ENCODE measurements around the gene SIAH3. TPM values are rescaled to one million over a fixed set of nuclear protein-coding genes. Genes with fewer than 3 reads are reported as not detected.
A peak's percentile ranks its signal among the peaks of the same experiment; 100 is the strongest.

The SIAH3 gene
- total and polyA plus RNA-seq, 2 experiments from 2014 or later: 0.13 to 0.17 TPM

DNA sequence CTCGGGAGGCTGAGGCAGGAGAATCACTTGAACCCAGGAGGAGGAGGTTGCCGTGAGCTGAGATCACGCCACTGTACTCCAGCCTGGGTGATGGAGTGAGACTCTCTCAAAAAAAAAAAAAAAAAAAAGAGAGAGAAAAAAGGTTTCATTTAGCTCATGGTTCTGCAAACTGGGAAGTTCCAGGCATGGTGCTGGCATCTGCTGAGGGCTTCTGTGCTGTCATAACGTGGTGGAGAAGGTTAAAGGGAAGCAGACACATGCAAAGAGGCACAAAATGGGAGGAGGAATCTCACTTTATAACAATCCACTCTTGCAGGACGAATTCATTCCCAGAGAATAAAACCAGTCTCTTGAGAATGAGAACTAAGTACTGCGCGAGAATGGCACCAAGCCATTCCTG, 34.9 kb upstream of the SIAH3 start:
- no peak for TF ChIP-seq ZNF331 (CRISPR knock-in tag; IDR thresholded peaks at IDR 0.05; ENCODE audit: low read depth)
- TF ChIP-seq POLR2AphosphoS5 (IDR thresholded peaks at IDR 0.05; ENCODE audit: low read depth): no peak
- no peak for TF ChIP-seq NANOG (IDR thresholded peaks at IDR 0.05; ENCODE audit: borderline replicate concordance)
- TF ChIP-seq, protein P1, sequence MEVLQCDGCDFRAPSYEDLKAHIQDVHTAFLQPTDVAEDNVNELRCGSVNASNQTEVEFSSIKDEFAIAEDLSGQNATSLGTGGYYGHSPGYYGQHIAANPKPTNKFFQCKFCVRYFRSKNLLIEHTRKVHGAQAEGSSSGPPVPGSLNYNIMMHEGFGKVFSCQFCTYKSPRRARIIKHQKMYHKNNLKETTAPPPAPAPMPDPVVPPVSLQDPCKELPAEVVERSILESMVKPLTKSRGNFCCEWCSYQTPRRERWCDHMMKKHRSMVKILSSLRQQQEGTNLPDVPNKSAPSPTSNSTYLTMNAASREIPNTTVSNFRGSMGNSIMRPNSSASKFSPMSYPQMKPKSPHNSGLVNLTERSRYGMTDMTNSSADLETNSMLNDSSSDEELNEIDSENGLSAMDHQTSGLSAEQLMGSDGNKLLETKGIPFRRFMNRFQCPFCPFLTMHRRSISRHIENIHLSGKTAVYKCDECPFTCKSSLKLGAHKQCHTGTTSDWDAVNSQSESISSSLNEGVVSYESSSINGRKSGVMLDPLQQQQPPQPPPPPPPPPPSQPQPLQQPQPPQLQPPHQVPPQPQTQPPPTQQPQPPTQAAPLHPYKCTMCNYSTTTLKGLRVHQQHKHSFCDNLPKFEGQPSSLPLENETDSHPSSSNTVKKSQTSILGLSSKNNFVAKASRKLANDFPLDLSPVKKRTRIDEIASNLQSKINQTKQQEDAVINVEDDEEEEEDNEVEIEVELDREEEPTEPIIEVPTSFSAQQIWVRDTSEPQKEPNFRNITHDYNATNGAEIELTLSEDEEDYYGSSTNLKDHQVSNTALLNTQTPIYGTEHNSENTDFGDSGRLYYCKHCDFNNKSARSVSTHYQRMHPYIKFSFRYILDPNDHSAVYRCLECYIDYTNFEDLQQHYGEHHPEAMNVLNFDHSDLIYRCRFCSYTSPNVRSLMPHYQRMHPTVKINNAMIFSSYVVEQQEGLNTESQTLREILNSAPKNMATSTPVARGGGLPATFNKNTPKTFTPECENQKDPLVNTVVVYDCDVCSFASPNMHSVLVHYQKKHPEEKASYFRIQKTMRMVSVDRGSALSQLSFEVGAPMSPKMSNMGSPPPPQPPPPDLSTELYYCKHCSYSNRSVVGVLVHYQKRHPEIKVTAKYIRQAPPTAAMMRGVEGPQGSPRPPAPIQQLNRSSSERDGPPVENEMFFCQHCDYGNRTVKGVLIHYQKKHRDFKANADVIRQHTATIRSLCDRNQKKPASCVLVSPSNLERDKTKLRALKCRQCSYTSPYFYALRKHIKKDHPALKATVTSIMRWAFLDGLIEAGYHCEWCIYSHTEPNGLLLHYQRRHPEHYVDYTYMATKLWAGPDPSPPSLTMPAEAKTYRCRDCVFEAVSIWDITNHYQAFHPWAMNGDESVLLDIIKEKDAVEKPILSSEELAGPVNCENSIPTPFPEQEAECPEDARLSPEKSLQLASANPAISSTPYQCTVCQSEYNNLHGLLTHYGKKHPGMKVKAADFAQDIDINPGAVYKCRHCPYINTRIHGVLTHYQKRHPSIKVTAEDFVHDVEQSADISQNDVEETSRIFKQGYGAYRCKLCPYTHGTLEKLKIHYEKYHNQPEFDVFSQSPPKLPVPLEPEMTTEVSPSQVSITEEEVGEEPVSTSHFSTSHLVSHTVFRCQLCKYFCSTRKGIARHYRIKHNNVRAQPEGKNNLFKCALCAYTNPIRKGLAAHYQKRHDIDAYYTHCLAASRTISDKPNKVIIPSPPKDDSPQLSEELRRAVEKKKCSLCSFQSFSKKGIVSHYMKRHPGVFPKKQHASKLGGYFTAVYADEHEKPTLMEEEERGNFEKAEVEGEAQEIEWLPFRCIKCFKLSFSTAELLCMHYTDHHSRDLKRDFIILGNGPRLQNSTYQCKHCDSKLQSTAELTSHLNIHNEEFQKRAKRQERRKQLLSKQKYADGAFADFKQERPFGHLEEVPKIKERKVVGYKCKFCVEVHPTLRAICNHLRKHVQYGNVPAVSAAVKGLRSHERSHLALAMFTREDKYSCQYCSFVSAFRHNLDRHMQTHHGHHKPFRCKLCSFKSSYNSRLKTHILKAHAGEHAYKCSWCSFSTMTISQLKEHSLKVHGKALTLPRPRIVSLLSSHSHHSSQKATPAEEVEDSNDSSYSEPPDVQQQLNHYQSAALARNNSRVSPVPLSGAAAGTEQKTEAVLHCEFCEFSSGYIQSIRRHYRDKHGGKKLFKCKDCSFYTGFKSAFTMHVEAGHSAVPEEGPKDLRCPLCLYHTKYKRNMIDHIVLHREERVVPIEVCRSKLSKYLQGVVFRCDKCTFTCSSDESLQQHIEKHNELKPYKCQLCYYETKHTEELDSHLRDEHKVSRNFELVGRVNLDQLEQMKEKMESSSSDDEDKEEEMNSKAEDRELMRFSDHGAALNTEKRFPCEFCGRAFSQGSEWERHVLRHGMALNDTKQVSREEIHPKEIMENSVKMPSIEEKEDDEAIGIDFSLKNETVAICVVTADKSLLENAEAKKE (CRISPR knock-in tag; IDR thresholded peaks at IDR 0.05): no peak
- TF ChIP-seq EZH2 (IDR thresholded peaks at IDR 0.05; ENCODE audit: low read depth, unreplicated experiment): no peak
- TF ChIP-seq ZNF114 (CRISPR knock-in tag; IDR thresholded peaks at IDR 0.05): no peak
- TF ChIP-seq, protein P2, sequence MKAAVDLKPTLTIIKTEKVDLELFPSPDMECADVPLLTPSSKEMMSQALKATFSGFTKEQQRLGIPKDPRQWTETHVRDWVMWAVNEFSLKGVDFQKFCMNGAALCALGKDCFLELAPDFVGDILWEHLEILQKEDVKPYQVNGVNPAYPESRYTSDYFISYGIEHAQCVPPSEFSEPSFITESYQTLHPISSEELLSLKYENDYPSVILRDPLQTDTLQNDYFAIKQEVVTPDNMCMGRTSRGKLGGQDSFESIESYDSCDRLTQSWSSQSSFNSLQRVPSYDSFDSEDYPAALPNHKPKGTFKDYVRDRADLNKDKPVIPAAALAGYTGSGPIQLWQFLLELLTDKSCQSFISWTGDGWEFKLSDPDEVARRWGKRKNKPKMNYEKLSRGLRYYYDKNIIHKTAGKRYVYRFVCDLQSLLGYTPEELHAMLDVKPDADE (IDR thresholded peaks at IDR 0.05): no peak
- TF ChIP-seq, protein P3, sequence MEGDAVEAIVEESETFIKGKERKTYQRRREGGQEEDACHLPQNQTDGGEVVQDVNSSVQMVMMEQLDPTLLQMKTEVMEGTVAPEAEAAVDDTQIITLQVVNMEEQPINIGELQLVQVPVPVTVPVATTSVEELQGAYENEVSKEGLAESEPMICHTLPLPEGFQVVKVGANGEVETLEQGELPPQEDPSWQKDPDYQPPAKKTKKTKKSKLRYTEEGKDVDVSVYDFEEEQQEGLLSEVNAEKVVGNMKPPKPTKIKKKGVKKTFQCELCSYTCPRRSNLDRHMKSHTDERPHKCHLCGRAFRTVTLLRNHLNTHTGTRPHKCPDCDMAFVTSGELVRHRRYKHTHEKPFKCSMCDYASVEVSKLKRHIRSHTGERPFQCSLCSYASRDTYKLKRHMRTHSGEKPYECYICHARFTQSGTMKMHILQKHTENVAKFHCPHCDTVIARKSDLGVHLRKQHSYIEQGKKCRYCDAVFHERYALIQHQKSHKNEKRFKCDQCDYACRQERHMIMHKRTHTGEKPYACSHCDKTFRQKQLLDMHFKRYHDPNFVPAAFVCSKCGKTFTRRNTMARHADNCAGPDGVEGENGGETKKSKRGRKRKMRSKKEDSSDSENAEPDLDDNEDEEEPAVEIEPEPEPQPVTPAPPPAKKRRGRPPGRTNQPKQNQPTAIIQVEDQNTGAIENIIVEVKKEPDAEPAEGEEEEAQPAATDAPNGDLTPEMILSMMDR (conservative IDR thresholded peaks at IDR 0.05; ENCODE audit: low read depth in 2 of 2): no peak
- TF ChIP-seq, protein P4, sequence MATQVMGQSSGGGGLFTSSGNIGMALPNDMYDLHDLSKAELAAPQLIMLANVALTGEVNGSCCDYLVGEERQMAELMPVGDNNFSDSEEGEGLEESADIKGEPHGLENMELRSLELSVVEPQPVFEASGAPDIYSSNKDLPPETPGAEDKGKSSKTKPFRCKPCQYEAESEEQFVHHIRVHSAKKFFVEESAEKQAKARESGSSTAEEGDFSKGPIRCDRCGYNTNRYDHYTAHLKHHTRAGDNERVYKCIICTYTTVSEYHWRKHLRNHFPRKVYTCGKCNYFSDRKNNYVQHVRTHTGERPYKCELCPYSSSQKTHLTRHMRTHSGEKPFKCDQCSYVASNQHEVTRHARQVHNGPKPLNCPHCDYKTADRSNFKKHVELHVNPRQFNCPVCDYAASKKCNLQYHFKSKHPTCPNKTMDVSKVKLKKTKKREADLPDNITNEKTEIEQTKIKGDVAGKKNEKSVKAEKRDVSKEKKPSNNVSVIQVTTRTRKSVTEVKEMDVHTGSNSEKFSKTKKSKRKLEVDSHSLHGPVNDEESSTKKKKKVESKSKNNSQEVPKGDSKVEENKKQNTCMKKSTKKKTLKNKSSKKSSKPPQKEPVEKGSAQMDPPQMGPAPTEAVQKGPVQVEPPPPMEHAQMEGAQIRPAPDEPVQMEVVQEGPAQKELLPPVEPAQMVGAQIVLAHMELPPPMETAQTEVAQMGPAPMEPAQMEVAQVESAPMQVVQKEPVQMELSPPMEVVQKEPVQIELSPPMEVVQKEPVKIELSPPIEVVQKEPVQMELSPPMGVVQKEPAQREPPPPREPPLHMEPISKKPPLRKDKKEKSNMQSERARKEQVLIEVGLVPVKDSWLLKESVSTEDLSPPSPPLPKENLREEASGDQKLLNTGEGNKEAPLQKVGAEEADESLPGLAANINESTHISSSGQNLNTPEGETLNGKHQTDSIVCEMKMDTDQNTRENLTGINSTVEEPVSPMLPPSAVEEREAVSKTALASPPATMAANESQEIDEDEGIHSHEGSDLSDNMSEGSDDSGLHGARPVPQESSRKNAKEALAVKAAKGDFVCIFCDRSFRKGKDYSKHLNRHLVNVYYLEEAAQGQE (IDR thresholded peaks at IDR 0.05; ENCODE audit: unreplicated experiment): no peak
- no peak for TF ChIP-seq JUNB (IDR thresholded peaks at IDR 0.05; ENCODE audit: unreplicated experiment)
- no peak for TF ChIP-seq STAT1 (IDR thresholded peaks at IDR 0.05; ENCODE audit: unreplicated experiment)
- no peak for TF ChIP-seq EZH2phosphoT487 (IDR thresholded peaks at IDR 0.05; ENCODE audit: unreplicated experiment)
- no peak for TF ChIP-seq CREB1 (CRISPR knock-in tag; IDR thresholded peaks at IDR 0.05; ENCODE audit: low read depth)
- Mint-ChIP-seq H3K4me3 (no peak overlapping the region), H3K36me3 (ENCODE audit: low read depth) (no peaks in the 10 kb centered on the region), H3K27me3 (ENCODE audit: insufficient read depth, low read depth, poor library complexity) (no peaks in the 10 kb centered on the region), H3K27ac (no peak overlapping the region), H3K9me3 (no peaks in the 10 kb centered on the region; the same call in 2 of the 3 replicates), H3K4me1 (peaks cover 31% of the 10 kb centered on the region)
- no peak overlapping the region for H3K27ac ChIP-seq (ENCODE audit: low read depth)
- H3K79me2 ChIP-seq (replicated peaks; ENCODE audit: insufficient read depth): no peaks in the 10 kb centered on the region
- no peaks in the 10 kb centered on the region for H3K27me3 ChIP-seq (ENCODE audit: insufficient read depth)
- H3K36me3 ChIP-seq (ENCODE audit: insufficient read depth): no peaks in the 10 kb centered on the region
- DNase-seq (ENCODE audit: low spot score) (no peak), ATAC-seq (peak; percentile 23; the same call in 1 of the 3 replicates)
- H3K4me1 ChIP-seq (ENCODE audit: insufficient read depth): peaks cover 19% of the 10 kb centered on the region
- H3K4me3 ChIP-seq: no peak overlapping the region
- no peak overlapping the region; the same call in 1 of the 2 replicates for H2AFZ ChIP-seq
- H3K9me2 ChIP-seq (ENCODE audit: insufficient read depth): peaks cover 4% of the 10 kb centered on the region; the same call in 1 of the 2 replicates
- no peaks in the 10 kb centered on the region for H3F3A ChIP-seq (replicated peaks; ENCODE audit: low read depth)
- H4K20me1 ChIP-seq (replicated peaks; ENCODE audit: insufficient read depth): no peaks in the 10 kb centered on the region
- H3K4me2 ChIP-seq: no peak overlapping the region

All from GM23338 (cell line).